Cardiac muscle cell (in vitro differentiated cells and primary cell): Measurements from ENCODE around the gene TNFRSF1A. TPM values are rescaled to one million over a fixed set of nuclear protein-coding genes. Genes with fewer than 3 reads are reported as not detected.

Experiments used
- DNase-seq, 2 donors: peaks; one replicate each; pipeline versions ENCODE4 v3.0.0 to v3.0.0-alpha.2; 2010 to 2017; ENCODE audit warnings: low read depth in 1 of 2, low spot score in 1 of 2
- H3K27ac ChIP-seq: fragments of 200-600 bp; sonication (generic); 2 replicates; pipeline ENCODE4 v1.5.1; 2016
- H3K27me3 ChIP-seq: fragments of 200-600 bp; sonication (generic); 2 replicates; pipeline ENCODE4 v1.6.0; 2016; ENCODE audit warnings: control low read depth
- H3K36me3 ChIP-seq: fragments of 200-600 bp; sonication (generic); 2 replicates; pipeline ENCODE4 v1.5.1; 2016; ENCODE audit warnings: control low read depth
- H3K4me1 ChIP-seq: fragments of 200-600 bp; sonication (generic); 2 replicates; pipeline ENCODE4 v1.8.1; 2017; ENCODE audit warnings: low read depth, mild to moderate bottlenecking, mixed run types
- H3K4me3 ChIP-seq: fragments of 200-600 bp; sonication (generic); 2 replicates; pipeline ENCODE4 v1.5.1; 2016; ENCODE audit warnings: mild to moderate bottlenecking
- H3K9me3 ChIP-seq: fragments of 200-600 bp; sonication (generic); 2 replicates; pipeline ENCODE4 v1.5.1; 2017; ENCODE audit warnings: low read depth, mild to moderate bottlenecking, control low read depth
- CTCF ChIP-seq: IDR thresholded peaks from 2 replicates; pipeline ENCODE4 v1.5.1; 2012; ENCODE audit warnings: low read depth, mild to moderate bottlenecking, low read length
- polyA plus RNA-seq: library from polyadenylated mRNA; unstranded; fragments of >200 nt; fragmentation: Nextera tagmentation; extraction: Ambion mirVana; gene quantifications from 2 replicates; pipeline ENCODE4 v1.2.1, GENCODE V29; 2016
- total RNA-seq: library from RNA; depleted of rRNA; stranded (reverse); fragments of >200 nt; gene quantifications from 2 replicates; pipeline ENCODE4 v1.2.3, GENCODE V29; 2016

TNFRSF1A gene
- total and polyA plus RNA-seq, 2 experiments from 2014 or later, result 33.3 to 42.3 TPM

DNA sequence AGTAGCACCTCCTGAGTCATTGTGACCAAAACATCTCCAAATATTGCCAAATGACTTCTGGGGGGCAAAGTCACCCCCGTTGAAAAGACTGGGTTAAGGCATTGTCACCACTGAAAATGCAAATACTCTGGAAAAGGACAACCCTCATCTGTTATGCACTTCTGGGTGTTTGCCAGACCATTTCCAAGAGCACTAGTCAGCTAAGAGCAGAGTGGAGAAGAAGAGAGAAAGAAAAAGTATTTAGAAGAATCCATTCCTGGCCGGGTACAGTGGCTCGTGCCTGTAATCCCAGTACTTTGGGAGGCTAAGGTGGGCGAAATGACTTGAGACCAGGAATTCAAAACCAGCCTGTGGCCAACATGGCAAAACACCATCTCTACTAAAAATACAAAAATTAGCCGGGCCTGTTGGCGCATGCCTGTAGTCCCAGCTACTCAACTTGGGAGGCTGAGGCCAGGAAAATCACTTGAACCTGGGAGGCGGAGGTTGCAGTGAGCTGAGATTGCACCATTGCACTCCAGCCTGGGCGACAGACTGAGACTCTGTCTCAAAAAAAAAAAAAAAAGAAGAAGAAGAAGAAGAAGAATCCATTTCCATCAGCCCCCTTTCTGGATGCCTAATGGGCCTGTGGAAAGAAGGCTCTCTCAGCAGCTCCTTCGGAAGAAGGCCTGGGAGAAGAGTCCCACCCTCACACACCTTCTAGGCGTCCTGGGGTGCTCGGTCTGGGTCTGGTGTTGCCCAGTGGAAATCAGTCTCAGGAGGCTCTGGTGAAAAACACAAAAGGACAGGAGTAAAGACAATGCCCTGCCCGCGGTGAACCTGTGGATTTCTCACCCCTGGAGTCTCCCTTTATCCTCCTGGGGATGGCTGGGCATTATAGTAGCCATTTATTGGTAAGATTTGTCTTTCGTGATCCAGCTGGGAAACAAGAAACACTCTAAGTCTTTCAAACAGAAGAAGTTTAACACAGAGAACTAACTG is 38.6 kb upstream of the TNFRSF1A start:
- DNase-seq, result peak in 1 of 2 donors; percentile 63
- H3K27ac ChIP-seq, result no peak overlapping the region
- peaks cover 13% of the 10 kb centered on the region for H3K4me1 ChIP-seq
- no peaks in the 10 kb centered on the region for H3K9me3 ChIP-seq
- H3K4me3 ChIP-seq, result no peak overlapping the region
- no peaks in the 10 kb centered on the region for H3K36me3 ChIP-seq
- no peak for TF ChIP-seq CTCF
- peaks cover 7% of the 10 kb centered on the region for H3K27me3 ChIP-seq

DNA sequence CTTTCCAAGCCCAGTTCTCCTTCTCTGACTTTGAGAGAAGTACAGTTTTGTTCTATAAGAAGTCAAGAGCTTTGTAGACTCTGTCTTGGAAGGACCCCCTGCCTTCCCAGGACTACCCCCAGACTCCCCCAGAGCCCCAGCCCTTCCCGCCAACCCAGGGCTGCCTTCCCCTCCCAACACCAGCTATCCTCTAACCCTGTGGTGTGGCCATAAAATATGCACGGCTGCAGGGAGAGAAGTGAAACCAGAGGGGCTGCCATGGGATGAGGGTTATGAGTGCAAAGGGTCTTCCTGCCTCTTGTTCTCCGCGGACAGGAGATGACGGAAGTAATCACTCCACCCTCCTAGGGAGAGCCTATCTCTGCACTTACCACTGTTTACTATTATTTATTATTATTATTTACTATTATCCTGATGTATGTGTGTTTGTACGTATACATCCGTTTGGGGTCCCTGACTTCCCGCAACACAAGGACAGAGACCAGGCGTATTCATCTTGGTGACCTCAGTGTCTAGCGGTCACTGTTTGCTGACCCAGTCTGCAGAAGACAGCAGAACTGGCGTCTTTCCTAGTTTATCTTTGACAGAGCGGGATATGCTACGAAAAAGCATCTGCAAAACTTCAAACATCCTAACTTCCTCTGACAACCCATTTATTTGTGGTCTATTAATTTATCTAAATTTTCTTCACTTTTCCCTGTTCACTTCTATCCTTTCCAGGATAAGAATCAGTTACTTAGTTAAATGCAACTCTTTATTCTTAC is 37.0 kb upstream of the TNFRSF1A start:
- no peak for TF ChIP-seq CTCF
- H3K4me1 ChIP-seq, result peaks cover 13% of the 10 kb centered on the region
- no peaks in the 10 kb centered on the region for H3K36me3 ChIP-seq
- H3K4me3 ChIP-seq, result no peak overlapping the region
- H3K27ac ChIP-seq, result no peak overlapping the region
- no peaks in the 10 kb centered on the region for H3K9me3 ChIP-seq
- H3K27me3 ChIP-seq, result peaks cover 22% of the 10 kb centered on the region
- DNase-seq, result no peak

DNA sequence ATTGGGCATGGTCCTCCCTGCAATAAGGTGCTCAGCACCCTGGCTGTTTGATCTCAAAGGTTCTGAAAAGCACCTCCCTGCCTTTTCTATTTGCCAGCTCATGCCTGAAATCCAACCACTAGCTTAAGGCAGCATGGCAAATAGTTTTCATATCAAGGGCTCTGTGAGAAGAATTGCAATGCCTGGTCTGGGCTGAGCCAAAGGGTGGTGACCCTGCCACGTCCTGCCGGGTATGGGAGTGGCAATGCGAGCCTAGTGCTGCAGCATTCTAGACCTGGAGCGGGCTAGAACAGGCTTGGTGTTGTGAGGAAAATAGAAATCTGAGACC is 35.8 kb upstream of the TNFRSF1A start:
- Histone ChIP-seq H3K4me3 (no peak overlapping the region), H3K27ac (no peak overlapping the region), H3K4me1 (peaks cover 13% of the 10 kb centered on the region), H3K36me3 (no peaks in the 10 kb centered on the region), H3K9me3 (no peaks in the 10 kb centered on the region), H3K27me3 (peaks cover 25% of the 10 kb centered on the region)
- DNase-seq, result no peak
- no peak for TF ChIP-seq CTCF

DNA sequence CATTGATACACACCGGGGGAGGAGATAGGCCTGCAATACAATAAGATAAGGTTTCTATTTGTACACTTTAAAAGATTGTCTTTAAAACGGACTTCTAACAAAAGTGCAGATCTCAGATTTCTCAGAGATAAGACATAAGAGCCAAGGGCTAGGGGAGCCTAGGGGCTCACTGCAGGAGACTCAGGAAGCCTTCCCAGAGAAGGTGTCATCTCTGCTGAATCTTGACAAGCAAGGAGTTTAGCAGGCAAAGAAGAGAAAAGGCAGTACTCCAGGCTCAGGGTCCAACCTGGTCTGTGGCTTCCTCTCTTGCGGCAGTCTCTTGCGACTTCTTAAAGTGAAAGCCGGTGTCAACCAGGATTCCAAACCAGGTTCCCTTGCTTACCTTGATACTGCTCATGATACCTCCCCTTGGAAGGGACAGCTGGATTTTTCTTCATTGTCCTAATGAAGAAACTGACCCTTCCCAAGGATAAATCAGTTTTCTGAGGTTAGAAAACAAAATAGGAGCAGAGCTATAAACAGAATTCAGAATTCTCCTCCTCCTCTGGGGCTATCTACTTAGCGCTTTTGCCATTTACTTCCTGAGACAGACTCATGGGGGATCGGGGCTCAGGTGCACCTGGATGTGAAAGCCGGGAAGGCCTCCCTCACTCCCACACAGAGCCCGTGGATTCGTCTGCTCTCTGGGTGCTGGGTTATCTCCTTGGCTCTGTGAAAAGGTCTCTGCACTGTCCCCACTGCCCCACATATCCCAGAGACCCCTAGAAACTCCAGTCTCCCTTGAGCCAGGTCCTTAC is 35.2 kb upstream of the TNFRSF1A start:
- Histone ChIP-seq H3K27me3 (peaks cover 25% of the 10 kb centered on the region), H3K4me1 (peaks cover 13% of the 10 kb centered on the region), H3K4me3 (no peak overlapping the region), H3K36me3 (no peaks in the 10 kb centered on the region), H3K27ac (no peak overlapping the region), H3K9me3 (no peaks in the 10 kb centered on the region)
- DNase-seq, result no peak
- no peak for TF ChIP-seq CTCF

DNA sequence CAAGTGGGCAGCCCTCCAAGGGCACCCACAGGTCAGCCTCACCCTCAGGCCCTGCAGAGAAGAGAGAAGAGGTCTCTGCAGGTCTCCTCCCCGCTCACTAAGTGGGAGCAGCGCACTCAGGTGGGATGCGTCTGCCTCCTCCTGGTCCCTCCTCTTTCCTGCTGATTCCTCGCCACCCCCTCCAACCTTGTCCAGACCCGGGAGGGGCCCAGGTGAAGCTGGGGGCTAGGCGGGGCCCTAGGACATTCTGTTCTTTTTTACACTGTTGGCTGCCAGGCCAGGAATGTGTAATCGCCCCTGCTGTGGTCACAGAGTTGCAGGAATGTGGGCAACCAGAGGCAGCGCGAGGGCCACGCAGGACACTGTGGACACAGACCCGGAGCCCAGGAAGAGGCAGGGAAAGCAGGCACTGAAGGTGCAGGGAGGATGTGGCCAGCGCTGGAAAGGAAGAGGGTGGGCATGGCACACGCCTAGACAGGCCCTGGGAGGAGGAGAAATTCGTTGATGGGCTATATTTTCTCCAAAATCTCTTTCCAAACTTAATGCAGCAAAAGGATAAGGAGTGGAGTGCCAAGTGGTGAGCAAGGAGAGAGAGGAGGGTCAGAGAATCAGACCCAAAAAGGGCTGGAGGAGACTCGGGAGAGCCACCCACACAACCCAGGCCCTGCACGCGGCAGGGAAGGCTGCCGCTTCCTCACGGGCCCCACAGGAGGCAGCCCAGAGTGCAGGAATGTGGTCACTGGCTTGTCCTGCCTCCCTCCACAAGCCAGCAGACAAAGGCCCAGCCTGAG is 34.4 kb upstream of the TNFRSF1A start:
- H3K36me3 ChIP-seq, result no peaks in the 10 kb centered on the region
- H3K9me3 ChIP-seq, result no peaks in the 10 kb centered on the region
- no peak overlapping the region for H3K27ac ChIP-seq
- peaks cover 13% of the 10 kb centered on the region for H3K4me1 ChIP-seq
- peak; percentile 53 to 84 for DNase-seq
- peaks cover 25% of the 10 kb centered on the region for H3K27me3 ChIP-seq
- peak; percentile 63 for TF ChIP-seq CTCF
- no peak overlapping the region for H3K4me3 ChIP-seq
